LNCaP clone FGC (cell line): ENCODE measurements around the gene ITGAX.

Experiments
- DNase-seq: peaks from one replicate; pipeline ENCODE4 v3.0.0-alpha.2; 2011; ENCODE audit warnings: low read depth
- H3K4me3 ChIP-seq: 2 replicates; pipeline ENCODE4 v1.5.1; 2011; ENCODE audit warnings: mild to moderate bottlenecking, low read depth, low read length, control low read depth
- CTCF ChIP-seq: IDR thresholded peaks from 2 replicates; pipeline ENCODE4 v1.5.1; 2012; ENCODE audit warnings: mild to moderate bottlenecking; ENCODE audit not compliant: control insufficient read depth, insufficient read depth; ENCODE audit errors: extremely low read depth

Gene ITGAX

GRCh38 chr16:31376705-31377104 is 21.7 kb downstream of the ITGAX start:
- H3K4me3 ChIP-seq = no peak overlapping the region
- DNase-seq = no peak
- TF ChIP-seq CTCF = no peak

- TF ChIP-seq CTCF = no peak
- DNase-seq = no peak
- no peak overlapping the region for H3K4me3 ChIP-seq
These were observed 22.4 kb downstream of the ITGAX start for GRCh38 chr16:31377210-31377903.

DNA sequence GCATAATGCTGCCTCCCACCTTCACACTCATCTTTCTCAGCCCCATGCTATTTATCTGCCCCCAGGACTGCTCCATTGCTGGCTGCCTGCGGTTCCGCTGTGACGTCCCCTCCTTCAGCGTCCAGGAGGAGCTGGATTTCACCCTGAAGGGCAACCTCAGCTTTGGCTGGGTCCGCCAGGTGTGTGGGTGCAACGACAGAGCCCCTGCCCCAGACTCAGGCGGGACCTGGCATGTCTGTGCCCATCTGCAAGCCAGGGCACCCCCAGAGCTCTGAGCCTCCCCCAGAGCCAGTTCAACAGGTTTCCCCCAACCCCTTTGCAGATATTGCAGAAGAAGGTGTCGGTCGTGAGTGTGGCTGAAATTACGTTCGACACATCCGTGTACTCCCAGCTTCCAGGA is 25.2 kb downstream of the ITGAX start:
- no peak for TF ChIP-seq CTCF
- DNase-seq = no peak
- no peak overlapping the region for H3K4me3 ChIP-seq

DNA sequence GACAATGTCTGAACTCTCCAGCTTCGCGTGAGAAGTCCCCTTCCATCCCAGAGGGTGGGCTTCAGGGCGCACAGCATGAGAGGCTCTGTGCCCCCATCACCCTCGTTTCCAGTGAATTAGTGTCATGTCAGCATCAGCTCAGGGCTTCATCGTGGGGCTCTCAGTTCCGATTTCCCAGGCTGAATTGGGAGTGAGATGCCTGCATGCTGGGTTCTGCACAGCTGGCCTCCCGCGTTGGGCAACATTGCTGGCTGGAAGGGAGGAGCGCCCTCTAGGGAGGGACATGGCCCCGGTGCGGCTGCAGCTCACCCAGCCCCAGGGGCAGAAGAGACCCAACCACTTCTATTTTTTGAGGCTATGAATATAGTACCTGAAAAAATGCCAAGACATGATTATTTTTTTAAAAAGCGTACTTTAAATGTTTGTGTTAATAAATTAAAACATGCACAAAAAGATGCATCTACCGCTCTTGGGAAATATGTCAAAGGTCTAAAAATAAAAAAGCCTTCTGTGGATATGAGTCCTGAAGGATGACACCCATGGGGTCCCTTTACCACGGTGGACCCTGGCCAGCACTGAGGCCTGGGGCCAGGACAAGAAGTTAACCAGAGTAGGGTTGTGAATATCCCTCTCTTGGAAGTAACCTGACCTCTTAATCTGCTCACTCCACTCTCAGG is 27.6 kb downstream of the ITGAX start:
- H3K4me3 ChIP-seq = no peak overlapping the region
- TF ChIP-seq CTCF = peak; percentile 84
- DNase-seq = no peak

GRCh38 chr16:31385680-31386079 is 30.7 kb downstream of the ITGAX start:
- H3K4me3 ChIP-seq = no peak overlapping the region
- no peak for TF ChIP-seq CTCF
- DNase-seq = no peak

DNA sequence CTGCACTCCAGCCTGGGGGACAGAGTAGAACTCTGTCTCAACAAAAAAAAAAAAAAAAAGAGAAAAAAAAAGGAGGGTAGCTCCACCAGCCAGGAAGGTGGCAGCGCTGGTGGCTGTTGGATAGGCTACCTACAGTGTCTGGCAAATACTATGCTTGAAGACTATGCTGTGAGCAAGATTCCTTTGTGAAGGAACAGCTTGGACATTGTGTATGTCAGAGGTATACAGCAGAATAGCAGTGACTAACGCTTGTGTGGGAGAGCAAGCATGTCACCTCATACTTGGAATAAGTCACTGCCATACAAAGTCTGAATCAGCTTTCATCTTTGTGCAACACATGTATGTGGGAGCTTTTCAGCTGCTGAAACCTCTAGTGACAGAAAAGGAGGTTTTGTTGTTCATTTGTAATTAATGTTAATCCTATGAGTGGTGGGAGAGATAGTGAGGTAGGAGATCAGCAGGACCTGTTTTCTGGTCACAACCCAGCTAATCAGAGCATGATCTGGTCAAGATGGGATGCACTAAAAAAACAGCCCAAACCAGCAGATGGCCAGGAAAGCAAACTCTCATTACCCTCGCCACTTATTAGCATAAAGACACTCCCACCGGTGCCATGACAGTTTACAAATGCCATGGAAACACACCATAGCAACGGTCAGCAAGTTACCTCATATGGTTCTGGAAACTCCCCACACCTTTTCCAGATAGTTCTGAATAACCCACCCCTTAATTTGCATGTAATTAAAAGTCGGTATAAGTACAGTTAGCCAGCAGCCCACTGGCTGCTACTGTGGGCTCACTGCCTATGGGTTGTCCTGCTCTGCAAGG is 31.4 kb downstream of the ITGAX start:
- peak; percentile 46 for DNase-seq
- no peak for TF ChIP-seq CTCF
- no peak overlapping the region for H3K4me3 ChIP-seq
